WTC11 (cell line): ENCODE measurements around the gene SPSB3. TPM values are rescaled to one million over a fixed set of nuclear protein-coding genes. Genes with fewer than 3 reads are reported as not detected.
"Not testable (repeated sequence)": the region's sequence is repeated elsewhere in the genome, so short reads cannot be mapped to it uniquely, and the experiment has no call there.

ENCODE experiments used
- ATAC-seq: fragments of 200-7000 bp; cut with Tn5 transposase; 2 replicates; pipeline ENCODE4 v1.10.0; 2021; ENCODE audit warnings: mild to moderate bottlenecking, moderate library complexity
- CTCF ChIA-PET: fragments of 300-600 bp; sonication (Branson Sonifier 250); formaldehyde crosslinking; loops from one replicate; lab custom pipeline; 2021; ENCODE audit warnings: antibody characterized with exemption; lab: Charles Lee
- POLR2A ChIA-PET: fragments of 350-600 bp; sonication (Branson Sonifier 250); formaldehyde crosslinking; loops from one replicate; lab custom pipeline; 2021; ENCODE audit warnings: antibody characterized with exemption; lab: Charles Lee
- DNase-seq: peaks from one replicate; pipeline ENCODE4 v3.0.0; 2021; ENCODE audit warnings: low spot score
- H3K27ac Mint-ChIP-seq: 2 replicates; pipeline ENCODE4 v1.8.0; 2021; ENCODE audit warnings: mixed read lengths
- H3K27me3 Mint-ChIP-seq: 2 replicates; pipeline ENCODE4 v1.8.0; 2021; ENCODE audit warnings: low read depth, mild to moderate bottlenecking, moderate library complexity, mixed read lengths
- H3K36me3 Mint-ChIP-seq: 2 replicates; pipeline ENCODE4 v1.8.0; 2021; ENCODE audit warnings: mixed read lengths
- H3K4me1 Mint-ChIP-seq: 2 replicates; pipeline ENCODE4 v1.8.0; 2022; ENCODE audit warnings: mixed read lengths
- H3K4me3 Mint-ChIP-seq: 2 replicates; pipeline ENCODE4 v1.8.0; 2021; ENCODE audit warnings: mild to moderate bottlenecking, moderate library complexity, mixed read lengths
- H3K9me3 Mint-ChIP-seq: 2 replicates; pipeline ENCODE4 v1.8.0; 2021; ENCODE audit warnings: mixed read lengths
- ATF1 ChIP-seq: sonication (generic); formaldehyde crosslinking; IDR thresholded peaks from 2 replicates; pipeline ENCODE4 v1.8.1; 2023; ENCODE audit warnings: mild to moderate bottlenecking, moderate library complexity, missing genetic modification reagents
- CBFB ChIP-seq: sonication (generic); formaldehyde crosslinking; IDR thresholded peaks from 2 replicates; pipeline ENCODE4 v1.8.1; 2022; ENCODE audit warnings: mild to moderate bottlenecking, low read depth, missing genetic modification reagents
- CDX4 ChIP-seq: fragments of 250-450 bp; sonication (Bioruptor Pico); IDR thresholded peaks from 2 replicates; pipeline ENCODE4 v1.9.0; 2021; ENCODE audit warnings: moderate library complexity, mild to moderate bottlenecking, inconsistent platforms, borderline replicate concordance
- CREB1 ChIP-seq: sonication (generic); formaldehyde crosslinking; IDR thresholded peaks from 2 replicates; pipeline ENCODE4 v1.8.0; 2023; ENCODE audit warnings: mild to moderate bottlenecking, missing genetic modification reagents
- KAT7 ChIP-seq: sonication (generic); formaldehyde crosslinking; IDR thresholded peaks from 2 replicates; pipeline ENCODE4 v1.8.1; 2023; ENCODE audit warnings: missing genetic modification reagents, mild to moderate bottlenecking, borderline replicate concordance
- MXD4 ChIP-seq: fragments of 250-450 bp; sonication (Bioruptor Pico); IDR thresholded peaks from 2 replicates; pipeline ENCODE4 v1.8.0; 2021; ENCODE audit warnings: mild to moderate bottlenecking, moderate library complexity, borderline replicate concordance
- NFATC4 ChIP-seq: fragments of 250-450 bp; sonication (Bioruptor Pico); IDR thresholded peaks from 2 replicates; pipeline ENCODE4 v1.9.0; 2021; ENCODE audit warnings: mild to moderate bottlenecking
- SP1 ChIP-seq: sonication (generic); formaldehyde crosslinking; conservative IDR thresholded peaks from 2 replicates; pipeline ENCODE4 v1.8.1; 2022; ENCODE audit warnings: missing genetic modification reagents
- STAT6 ChIP-seq: sonication (generic); formaldehyde crosslinking; conservative IDR thresholded peaks from 2 replicates; pipeline ENCODE4 v1.8.1; 2023; ENCODE audit warnings: mild to moderate bottlenecking, low read depth, missing genetic modification reagents, moderate library complexity
- TEAD4 ChIP-seq: sonication (generic); formaldehyde crosslinking; IDR thresholded peaks from 2 replicates; pipeline ENCODE4 v1.8.0; 2022; ENCODE audit warnings: mild to moderate bottlenecking, missing genetic modification reagents
- ZNF121 ChIP-seq: sonication (generic); formaldehyde crosslinking; IDR thresholded peaks from 2 replicates; pipeline ENCODE4 v1.8.0; 2023; ENCODE audit warnings: missing genetic modification reagents
- ZNF138 ChIP-seq: sonication (generic); formaldehyde crosslinking; conservative IDR thresholded peaks from 2 replicates; pipeline ENCODE4 v1.8.1; 2022; ENCODE audit warnings: mild to moderate bottlenecking, moderate library complexity, missing genetic modification reagents
- ZNF317 ChIP-seq: sonication (generic); formaldehyde crosslinking; IDR thresholded peaks from 2 replicates; pipeline ENCODE4 v1.8.1; 2023; ENCODE audit warnings: low read depth, mild to moderate bottlenecking, moderate library complexity, missing genetic modification reagents, borderline replicate concordance
- ZNF396 ChIP-seq: fragments of 250-450 bp; sonication (Bioruptor Pico); IDR thresholded peaks from 2 replicates; pipeline ENCODE4 v1.8.0; 2021; ENCODE audit warnings: mild to moderate bottlenecking, moderate library complexity, borderline replicate concordance
- ZNF425 ChIP-seq: fragments of 250-450 bp; sonication (Bioruptor Pico); conservative IDR thresholded peaks from 2 replicates; pipeline ENCODE4 v1.9.0; 2021; ENCODE audit warnings: mild to moderate bottlenecking
- ZNF671 ChIP-seq: fragments of 250-450 bp; sonication (Bioruptor Pico); IDR thresholded peaks from 2 replicates; pipeline ENCODE4 v1.8.0; 2021; ENCODE audit warnings: mild to moderate bottlenecking
- total RNA-seq: library from RNA; stranded (reverse); gene quantifications from 3 replicates; pipeline ENCODE4 v1.2.3, GENCODE V29; 2021
- TF ChIP-seq, protein P1 (sequence below): sonication (generic); formaldehyde crosslinking; IDR thresholded peaks from 2 replicates; pipeline ENCODE4 v1.8.1; 2023; ENCODE audit warnings: mild to moderate bottlenecking, moderate library complexity, missing genetic modification reagents
- TF ChIP-seq, protein P2 (sequence below): fragments of 200-600 bp; IDR thresholded peaks from 2 replicates; pipeline ENCODE4 v1.8.0; 2022; ENCODE audit warnings: antibody characterized with exemption
- TF ChIP-seq, protein P3 (sequence below): sonication (generic); formaldehyde crosslinking; IDR thresholded peaks from 2 replicates; pipeline ENCODE4 v1.8.0; 2022; ENCODE audit warnings: mild to moderate bottlenecking, missing genetic modification reagents
- TF ChIP-seq, protein P4 (sequence below): sonication (generic); formaldehyde crosslinking; IDR thresholded peaks from 2 replicates; pipeline ENCODE4 v1.8.0; 2023; ENCODE audit warnings: missing genetic modification reagents

SPSB3 gene
- total RNA-seq, 1 experiment from 2014 or later, result 32.8 TPM

DNA sequence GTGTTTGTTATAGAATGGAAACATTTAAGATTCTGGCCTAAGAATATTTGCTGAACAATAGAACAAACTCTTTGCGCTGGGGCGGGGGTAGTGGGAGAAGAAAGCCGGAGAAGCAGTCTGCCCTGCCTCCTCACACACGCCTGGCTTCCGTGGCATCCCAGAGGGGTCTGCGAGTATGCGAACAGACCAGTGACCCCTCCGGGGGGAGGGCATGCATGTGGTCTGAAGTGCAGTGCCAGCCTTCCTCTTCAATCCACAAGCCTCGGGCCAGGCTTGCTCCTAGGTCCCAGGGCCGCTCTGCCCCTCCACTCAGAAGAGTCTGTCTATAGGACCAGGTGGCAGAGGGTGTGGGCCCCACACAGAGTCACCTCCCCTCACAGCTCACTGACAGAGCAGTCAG lies 25.3 kb upstream of the SPSB3 start:
- POLR2A ChIA-PET, result no interaction called here
- H3K4me3 Mint-ChIP-seq, result no peak overlapping the region
- H3K27ac Mint-ChIP-seq, result no peak overlapping the region
- no peak for ATAC-seq
- H3K9me3 Mint-ChIP-seq, result peaks cover 8% of the 10 kb centered on the region; the same call in 1 of the 2 replicates
- no peaks in the 10 kb centered on the region for H3K4me1 Mint-ChIP-seq
- H3K27me3 Mint-ChIP-seq, result no peaks in the 10 kb centered on the region; the same call in none of the 2 replicates
- H3K36me3 Mint-ChIP-seq, result peaks cover 14% of the 10 kb centered on the region
- TF ChIP-seq NFATC4 (CRISPR knock-in tag) (no peak), ZNF121 (CRISPR knock-in tag) (no peak), CDX4 (CRISPR knock-in tag) (no peak), ZNF138 (no peak), SP1 (CRISPR knock-in tag) (no peak), ZNF317 (no peak), ZNF396 (CRISPR knock-in tag) (no peak), TEAD4 (CRISPR knock-in tag) (no peak), CREB1 (no peak), ZNF425 (CRISPR knock-in tag) (no peak), CBFB (CRISPR knock-in tag) (no peak), MXD4 (no peak), ZNF671 (no peak), KAT7 (CRISPR knock-in tag) (no peak), ATF1 (no peak)
- TF ChIP-seq, protein P1, sequence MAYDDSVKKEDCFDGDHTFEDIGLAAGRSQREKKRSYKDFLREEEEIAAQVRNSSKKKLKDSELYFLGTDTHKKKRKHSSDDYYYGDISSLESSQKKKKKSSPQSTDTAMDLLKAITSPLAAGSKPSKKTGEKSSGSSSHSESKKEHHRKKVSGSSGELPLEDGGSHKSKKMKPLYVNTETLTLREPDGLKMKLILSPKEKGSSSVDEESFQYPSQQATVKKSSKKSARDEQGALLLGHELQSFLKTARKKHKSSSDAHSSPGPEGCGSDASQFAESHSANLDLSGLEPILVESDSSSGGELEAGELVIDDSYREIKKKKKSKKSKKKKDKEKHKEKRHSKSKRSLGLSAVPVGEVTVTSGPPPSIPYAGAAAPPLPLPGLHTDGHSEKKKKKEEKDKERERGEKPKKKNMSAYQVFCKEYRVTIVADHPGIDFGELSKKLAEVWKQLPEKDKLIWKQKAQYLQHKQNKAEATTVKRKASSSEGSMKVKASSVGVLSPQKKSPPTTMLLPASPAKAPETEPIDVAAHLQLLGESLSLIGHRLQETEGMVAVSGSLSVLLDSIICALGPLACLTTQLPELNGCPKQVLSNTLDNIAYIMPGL, result no peak
- TF ChIP-seq, protein P2, sequence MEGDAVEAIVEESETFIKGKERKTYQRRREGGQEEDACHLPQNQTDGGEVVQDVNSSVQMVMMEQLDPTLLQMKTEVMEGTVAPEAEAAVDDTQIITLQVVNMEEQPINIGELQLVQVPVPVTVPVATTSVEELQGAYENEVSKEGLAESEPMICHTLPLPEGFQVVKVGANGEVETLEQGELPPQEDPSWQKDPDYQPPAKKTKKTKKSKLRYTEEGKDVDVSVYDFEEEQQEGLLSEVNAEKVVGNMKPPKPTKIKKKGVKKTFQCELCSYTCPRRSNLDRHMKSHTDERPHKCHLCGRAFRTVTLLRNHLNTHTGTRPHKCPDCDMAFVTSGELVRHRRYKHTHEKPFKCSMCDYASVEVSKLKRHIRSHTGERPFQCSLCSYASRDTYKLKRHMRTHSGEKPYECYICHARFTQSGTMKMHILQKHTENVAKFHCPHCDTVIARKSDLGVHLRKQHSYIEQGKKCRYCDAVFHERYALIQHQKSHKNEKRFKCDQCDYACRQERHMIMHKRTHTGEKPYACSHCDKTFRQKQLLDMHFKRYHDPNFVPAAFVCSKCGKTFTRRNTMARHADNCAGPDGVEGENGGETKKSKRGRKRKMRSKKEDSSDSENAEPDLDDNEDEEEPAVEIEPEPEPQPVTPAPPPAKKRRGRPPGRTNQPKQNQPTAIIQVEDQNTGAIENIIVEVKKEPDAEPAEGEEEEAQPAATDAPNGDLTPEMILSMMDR, result no peak
- TF ChIP-seq, protein P3, sequence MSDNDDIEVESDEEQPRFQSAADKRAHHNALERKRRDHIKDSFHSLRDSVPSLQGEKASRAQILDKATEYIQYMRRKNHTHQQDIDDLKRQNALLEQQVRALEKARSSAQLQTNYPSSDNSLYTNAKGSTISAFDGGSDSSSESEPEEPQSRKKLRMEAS (CRISPR knock-in tag), result no peak
- TF ChIP-seq, all 79 proteins: peak for 0
- no peak for DNase-seq
- CTCF ChIA-PET, result no interaction called here

- Mint-ChIP-seq H3K4me3 (no peak overlapping the region), H3K4me1 (no peaks in the 10 kb centered on the region), H3K27ac (no peak overlapping the region), H3K36me3 (peaks cover 31% of the 10 kb centered on the region), H3K27me3 (peaks cover 12% of the 10 kb centered on the region), H3K9me3 (peaks cover 44% of the 10 kb centered on the region)
- POLR2A ChIA-PET, result no interaction called here
- no peak for DNase-seq
- ATAC-seq, result no peak
- CTCF ChIA-PET, result no interaction called here
- TF ChIP-seq STAT6 (CRISPR knock-in tag) (no peak), ZNF317 (no peak)
- TF ChIP-seq, protein P4, sequence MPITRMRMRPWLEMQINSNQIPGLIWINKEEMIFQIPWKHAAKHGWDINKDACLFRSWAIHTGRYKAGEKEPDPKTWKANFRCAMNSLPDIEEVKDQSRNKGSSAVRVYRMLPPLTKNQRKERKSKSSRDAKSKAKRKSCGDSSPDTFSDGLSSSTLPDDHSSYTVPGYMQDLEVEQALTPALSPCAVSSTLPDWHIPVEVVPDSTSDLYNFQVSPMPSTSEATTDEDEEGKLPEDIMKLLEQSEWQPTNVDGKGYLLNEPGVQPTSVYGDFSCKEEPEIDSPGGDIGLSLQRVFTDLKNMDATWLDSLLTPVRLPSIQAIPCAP (CRISPR knock-in tag), result no peak
Measured at GRCh38 chr16:1800701-1801100, 18.3 kb upstream of the SPSB3 start.

GRCh38 chr16:1799263-1799662 lies 16.9 kb upstream of the SPSB3 start:
- CTCF ChIA-PET, ATAC-seq, H3K4me3 Mint-ChIP-seq, DNase-seq, H3K4me1 Mint-ChIP-seq, POLR2A ChIA-PET, H3K27ac Mint-ChIP-seq: not testable (repeated sequence)
- Mint-ChIP-seq H3K27me3 (peaks cover 12% of the 10 kb centered on the region), H3K36me3 (peaks cover 28% of the 10 kb centered on the region), H3K9me3 (peaks cover 44% of the 10 kb centered on the region)
